ENCODE data around the gene C22orf39. TPM values are rescaled to one million over a fixed set of nuclear protein-coding genes. Genes with fewer than 3 reads are reported as not detected.

The C22orf39 gene
- total RNA-seq, 4 donors from 2014 or later = 69.4 to 107 (median 97.0) TPM

- WGBS, 2 donors (ENCODE audit: low coverage in 1 of 2) = 100% methylated on average over 1 of the region's 6 CpGs
- TF ChIP-seq POLR2AphosphoS5 (IDR thresholded peaks at IDR 0.05) (no peak), EP300 (IDR thresholded peaks at IDR 0.05) (no peak), POLR2A (IDR thresholded peaks at IDR 0.05) (no peak)
- TF ChIP-seq, protein P1, sequence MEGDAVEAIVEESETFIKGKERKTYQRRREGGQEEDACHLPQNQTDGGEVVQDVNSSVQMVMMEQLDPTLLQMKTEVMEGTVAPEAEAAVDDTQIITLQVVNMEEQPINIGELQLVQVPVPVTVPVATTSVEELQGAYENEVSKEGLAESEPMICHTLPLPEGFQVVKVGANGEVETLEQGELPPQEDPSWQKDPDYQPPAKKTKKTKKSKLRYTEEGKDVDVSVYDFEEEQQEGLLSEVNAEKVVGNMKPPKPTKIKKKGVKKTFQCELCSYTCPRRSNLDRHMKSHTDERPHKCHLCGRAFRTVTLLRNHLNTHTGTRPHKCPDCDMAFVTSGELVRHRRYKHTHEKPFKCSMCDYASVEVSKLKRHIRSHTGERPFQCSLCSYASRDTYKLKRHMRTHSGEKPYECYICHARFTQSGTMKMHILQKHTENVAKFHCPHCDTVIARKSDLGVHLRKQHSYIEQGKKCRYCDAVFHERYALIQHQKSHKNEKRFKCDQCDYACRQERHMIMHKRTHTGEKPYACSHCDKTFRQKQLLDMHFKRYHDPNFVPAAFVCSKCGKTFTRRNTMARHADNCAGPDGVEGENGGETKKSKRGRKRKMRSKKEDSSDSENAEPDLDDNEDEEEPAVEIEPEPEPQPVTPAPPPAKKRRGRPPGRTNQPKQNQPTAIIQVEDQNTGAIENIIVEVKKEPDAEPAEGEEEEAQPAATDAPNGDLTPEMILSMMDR (IDR thresholded peaks at IDR 0.05) = no peak
- H3K27ac ChIP-seq = no peak overlapping the region
- H3K27me3 ChIP-seq = peaks cover 9% of the 10 kb centered on the region
- H3K4me1 ChIP-seq = no peaks in the 10 kb centered on the region
- H3K4me3 ChIP-seq = no peak overlapping the region
- H3K36me3 ChIP-seq = no peaks in the 10 kb centered on the region
- ATAC-seq = no peak
- H3K9me3 ChIP-seq = no peaks in the 10 kb centered on the region
Observed at GRCh38 chr22:19494676-19495173, 47.2 kb upstream of the C22orf39 start.

DNA sequence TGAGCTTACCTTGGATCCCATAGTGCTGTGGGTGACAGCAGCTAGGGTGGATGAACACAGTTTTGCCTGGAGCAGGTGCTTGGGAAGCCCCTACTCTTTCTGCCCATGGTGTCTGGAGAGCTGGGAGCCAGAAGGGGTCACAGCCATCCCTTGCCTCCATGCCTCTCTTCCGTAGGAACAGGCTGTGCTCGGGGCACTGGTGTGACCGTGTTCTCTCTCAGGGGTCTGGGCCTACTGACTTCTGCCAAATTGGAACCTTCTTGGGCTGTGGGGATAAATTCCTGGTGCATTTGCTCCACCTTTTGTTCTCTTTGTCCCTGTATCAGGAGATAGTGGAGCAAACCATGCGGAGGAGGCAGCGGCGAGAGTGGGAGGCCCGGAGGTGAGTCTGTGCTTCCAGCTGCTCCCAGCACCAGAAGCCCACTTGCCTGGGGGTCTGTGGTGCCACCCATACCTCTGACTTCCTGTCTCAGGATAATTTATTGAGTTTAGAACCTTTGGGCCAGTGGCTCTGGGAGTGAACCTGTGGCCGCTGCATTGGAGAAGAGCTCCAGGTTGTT, 46.6 kb upstream of the C22orf39 start:
- Histone ChIP-seq H3K27ac (no peak overlapping the region), H3K4me3 (no peak overlapping the region), H3K9me3 (no peaks in the 10 kb centered on the region), H3K36me3 (no peaks in the 10 kb centered on the region), H3K4me1 (peaks cover 0 to 5% (median 0%) of the 10 kb centered on the region in 3 donors), H3K27me3 (peaks cover 9% of the 10 kb centered on the region)
- ATAC-seq = no peak
- 89 to 100% methylated on average over 1 to 6 of the region's 8 CpGs for WGBS, 2 donors (ENCODE audit: low coverage in 1 of 2)
- TF ChIP-seq, protein P1 (IDR thresholded peaks at IDR 0.05) = no peak

- Histone ChIP-seq H3K27me3 (peaks cover 9% of the 10 kb centered on the region), H3K4me1 (peaks cover 0 to 9% (median 0%) of the 10 kb centered on the region in 3 donors), H3K36me3 (no peaks in the 10 kb centered on the region), H3K9me3 (no peaks in the 10 kb centered on the region), H3K27ac (no peak overlapping the region), H3K4me3 (no peak overlapping the region)
- ATAC-seq = no peak
- 77 to 88% methylated on average over 4 to 5 of the region's 6 CpGs for WGBS, 2 donors (ENCODE audit: low coverage in 1 of 2)
- TF ChIP-seq POLR2A (IDR thresholded peaks at IDR 0.05) (no peak), POLR2AphosphoS5 (IDR thresholded peaks at IDR 0.05) (no peak), EP300 (IDR thresholded peaks at IDR 0.05) (no peak)
- TF ChIP-seq, protein P1 (IDR thresholded peaks at IDR 0.05) = no peak
Observed at GRCh38 chr22:19492504-19493174, 45.1 kb upstream of the C22orf39 start.

- peaks cover 0 to 9% (median 0%) of the 10 kb centered on the region in 3 donors for H3K4me1 ChIP-seq
- WGBS, 2 donors (ENCODE audit: low coverage in 1 of 2) = 80 to 92% methylated on average over 2 to 5 of the region's 5 CpGs
Observed at GRCh38 chr22:19490628-19491230, 43.2 kb upstream of the C22orf39 start.

More at GRCh38 chr22:19490628-19491230, 43.2 kb upstream of the C22orf39 start:
- TF ChIP-seq, protein P1 (IDR thresholded peaks at IDR 0.05) = no peak
- TF ChIP-seq EP300 (IDR thresholded peaks at IDR 0.05) (no peak), POLR2AphosphoS5 (IDR thresholded peaks at IDR 0.05) (no peak), POLR2A (IDR thresholded peaks at IDR 0.05) (no peak)
- no peaks in the 10 kb centered on the region for H3K9me3 ChIP-seq
- H3K27ac ChIP-seq = no peak overlapping the region
- H3K36me3 ChIP-seq = no peaks in the 10 kb centered on the region
- H3K27me3 ChIP-seq = peaks cover 9% of the 10 kb centered on the region
- H3K4me3 ChIP-seq = no peak overlapping the region
- no peak for ATAC-seq
